NB4 (cell line): ENCODE results near the gene NGEF.

Experiments
- MYC ChIP-seq: IDR thresholded peaks from 2 replicates; pipeline ENCODE4 v1.6.1; 2011; ENCODE audit warnings: low read depth, low read length
- POLR2A ChIP-seq: IDR thresholded peaks from 2 replicates; pipeline ENCODE4 v1.6.1; 2011; ENCODE audit warnings: mild to moderate bottlenecking; ENCODE audit not compliant: insufficient read length; ENCODE audit errors: extremely low read depth
- TF ChIP-seq, protein P1 (sequence below): IDR thresholded peaks from one replicate; pipeline ENCODE4 v1.5.1; 2012; ENCODE audit warnings: low read depth, low read length

DNA sequence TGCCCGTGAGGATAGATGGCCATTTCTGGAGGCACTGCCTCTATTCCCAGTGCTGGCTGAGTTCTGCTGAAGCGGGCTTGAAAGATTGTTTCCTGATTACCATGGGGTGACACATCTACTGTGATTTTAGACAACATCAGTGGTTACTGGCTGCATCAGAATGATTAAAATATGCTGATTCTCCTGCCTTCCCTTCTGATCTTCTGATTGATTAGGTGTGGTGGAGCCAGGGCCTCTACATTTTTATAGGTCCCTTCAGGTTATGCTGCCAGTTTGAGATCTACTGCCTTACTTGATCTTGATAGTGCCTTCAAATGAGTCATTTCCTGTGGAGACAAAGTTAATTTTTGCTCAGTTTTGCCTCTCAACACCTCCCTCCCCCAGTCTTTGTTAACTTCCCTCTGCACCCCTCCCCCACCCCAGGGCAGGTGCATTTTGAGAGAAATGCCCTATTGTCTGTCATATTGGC is 174.6 kb downstream of the NGEF start:
- TF ChIP-seq, protein P1, sequence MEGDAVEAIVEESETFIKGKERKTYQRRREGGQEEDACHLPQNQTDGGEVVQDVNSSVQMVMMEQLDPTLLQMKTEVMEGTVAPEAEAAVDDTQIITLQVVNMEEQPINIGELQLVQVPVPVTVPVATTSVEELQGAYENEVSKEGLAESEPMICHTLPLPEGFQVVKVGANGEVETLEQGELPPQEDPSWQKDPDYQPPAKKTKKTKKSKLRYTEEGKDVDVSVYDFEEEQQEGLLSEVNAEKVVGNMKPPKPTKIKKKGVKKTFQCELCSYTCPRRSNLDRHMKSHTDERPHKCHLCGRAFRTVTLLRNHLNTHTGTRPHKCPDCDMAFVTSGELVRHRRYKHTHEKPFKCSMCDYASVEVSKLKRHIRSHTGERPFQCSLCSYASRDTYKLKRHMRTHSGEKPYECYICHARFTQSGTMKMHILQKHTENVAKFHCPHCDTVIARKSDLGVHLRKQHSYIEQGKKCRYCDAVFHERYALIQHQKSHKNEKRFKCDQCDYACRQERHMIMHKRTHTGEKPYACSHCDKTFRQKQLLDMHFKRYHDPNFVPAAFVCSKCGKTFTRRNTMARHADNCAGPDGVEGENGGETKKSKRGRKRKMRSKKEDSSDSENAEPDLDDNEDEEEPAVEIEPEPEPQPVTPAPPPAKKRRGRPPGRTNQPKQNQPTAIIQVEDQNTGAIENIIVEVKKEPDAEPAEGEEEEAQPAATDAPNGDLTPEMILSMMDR = no peak
- TF ChIP-seq POLR2A = no peak
- TF ChIP-seq MYC = no peak; the same call in 1 of the 2 replicates
